ENCODE results near the gene STPG3.

The STPG3 gene

GRCh38 chr9:137222190-137223077 lies 28.7 kb upstream of the STPG3 start, which contains the start of gene RNF208:
RNF208 (minus strand) TSS chr9:137222240; CDS start chr9:137221212, 1,028 bp downstream.
- no peak for DNase-seq

- peak; percentile 99 to 100 for DNase-seq
These were observed 27.8 kb upstream of the STPG3 start for GRCh38 chr9:137223078-137223970.

- peak in 1 of 2 donors; percentile 13 for DNase-seq
These were observed 26.0 kb upstream of the STPG3 start, which contains the start of gene CYSRT1 for GRCh38 chr9:137224830-137225694. CYSRT1 (plus strand) TSS chr9:137225174; CDS start chr9:137225622, 448 bp downstream.

GRCh38 chr9:137225699-137226331 lies 25.3 kb upstream of the STPG3 start:
- DNase-seq, result no peak

GRCh38 chr9:137226338-137227053 lies 24.6 kb upstream of the STPG3 start:
- no peak for DNase-seq

GRCh38 chr9:137227054-137227852 lies 23.8 kb upstream of the STPG3 start, which contains the start of gene RNF224:
RNF224 (plus strand) TSS chr9:137227502; CDS start chr9:137228336, 834 bp downstream.
- DNase-seq, result peak; percentile 59 to 70

GRCh38 chr9:137227853-137228505 lies 23.1 kb upstream of the STPG3 start:
- no peak for DNase-seq

GRCh38 chr9:137228506-137228967 lies 22.5 kb upstream of the STPG3 start:
- DNase-seq, result no peak

GRCh38 chr9:137228968-137229896 lies 21.9 kb upstream of the STPG3 start:
- DNase-seq, result no peak

GRCh38 chr9:137229903-137230704 lies 21.0 kb upstream of the STPG3 start:
- DNase-seq, result no peak

- DNase-seq, result no peak
These were observed 20.2 kb upstream of the STPG3 start, which contains the start of gene SLC34A3 for GRCh38 chr9:137230705-137231371. SLC34A3 (plus strand) TSS chr9:137230901; CDS start chr9:137231703, 802 bp downstream.

GRCh38 chr9:137231372-137232039 lies 19.6 kb upstream of the STPG3 start:
- no peak for DNase-seq

- DNase-seq, result no peak
These were observed 19.0 kb upstream of the STPG3 start for GRCh38 chr9:137232101-137232500.

- no peak for DNase-seq
These were observed 18.6 kb upstream of the STPG3 start for GRCh38 chr9:137232510-137232909.

GRCh38 chr9:137233143-137233980 lies 17.7 kb upstream of the STPG3 start:
- no peak for DNase-seq

All from inflammatory macrophage (primary cell).